ENCODE results near the gene DENND1A.

GRCh38 chr9:123380852-123381705 is 548.8 kb downstream of the DENND1A start:
- no peak for TF ChIP-seq CTCF (IDR thresholded peaks at IDR 0.05; ENCODE audit: insufficient read depth, low read depth, low read length)
- TF ChIP-seq EZH2 (IDR thresholded peaks at IDR 0.05; ENCODE audit: insufficient read depth, low read length): no peak

All from astrocyte (in vitro differentiated cells and primary cell).